Mesenchymal stem cell (in vitro differentiated cells and primary cell): ENCODE data around the gene NECTIN1.

Experiments
- DNase-seq: peaks from one replicate; pipeline ENCODE4 v3.0.0-alpha.2; 2013
- H2AFZ ChIP-seq: one replicate; pipeline ENCODE4 v1.6.1; 2013; ENCODE audit warnings: low read depth, mild to moderate bottlenecking, control low read depth, inconsistent platforms, low read length, moderate library complexity
- H2AK5ac ChIP-seq: 2 replicates; pipeline ENCODE4 v1.6.1; 2013; ENCODE audit warnings: low read length, moderate library complexity, mild to moderate bottlenecking, inconsistent platforms; ENCODE audit not compliant: severe bottlenecking
- H2BK120ac ChIP-seq: one replicate; pipeline ENCODE4 v1.6.1; 2013; ENCODE audit warnings: low read depth, mild to moderate bottlenecking, inconsistent platforms, low read length, moderate library complexity
- H2BK12ac ChIP-seq, 2 experiments: one replicate each; pipeline ENCODE4 v1.6.1; 2013; ENCODE audit warnings: inconsistent platforms in 2 of 2, low read length in 2 of 2, mild to moderate bottlenecking in 2 of 2, moderate library complexity in 2 of 2, control low read depth in 1 of 2
- H2BK15ac ChIP-seq: one replicate; pipeline ENCODE4 v1.6.1; 2013; ENCODE audit warnings: mild to moderate bottlenecking, low read depth, inconsistent platforms; ENCODE audit not compliant: poor library complexity, severe bottlenecking
- H2BK5ac ChIP-seq: 2 replicates; pipeline ENCODE4 v1.6.1; 2013; ENCODE audit warnings: low read depth, mild to moderate bottlenecking, low read length, control low read depth, inconsistent platforms; ENCODE audit not compliant: poor library complexity, severe bottlenecking
- H3K14ac ChIP-seq, 2 experiments: one replicate each; pipeline ENCODE4 v1.6.1; 2013; ENCODE audit warnings: inconsistent platforms in 2 of 2, low read length in 2 of 2, control low read depth in 1 of 2, mild to moderate bottlenecking in 1 of 2, moderate library complexity in 1 of 2
- H3K18ac ChIP-seq, 2 experiments: one replicate each; pipeline ENCODE4 v1.6.1; 2013; ENCODE audit warnings: inconsistent platforms in 2 of 2, low read length in 2 of 2, control low read depth in 1 of 2, low read depth in 1 of 2, mild to moderate bottlenecking in 1 of 2
- H3K23ac ChIP-seq, 2 experiments: one replicate each; pipeline ENCODE4 v1.6.1; 2013; ENCODE audit warnings: inconsistent platforms in 2 of 2, low read length in 2 of 2, mild to moderate bottlenecking in 2 of 2, moderate library complexity in 2 of 2, control low read depth in 1 of 2
- H3K27ac ChIP-seq: 2 replicates; pipeline ENCODE4 v1.5.1; 2013; ENCODE audit warnings: mild to moderate bottlenecking, moderate library complexity, low read length, control low read depth, inconsistent platforms; ENCODE audit not compliant: poor library complexity, severe bottlenecking
- H3K27me3 ChIP-seq, 2 experiments: 2 replicates each; pipeline versions ENCODE4 v1.6.1 to v1.7.0; 2013; ENCODE audit warnings: low read length in 2 of 2, mild to moderate bottlenecking in 2 of 2, moderate library complexity in 2 of 2, control low read depth in 1 of 2, inconsistent platforms in 1 of 2; ENCODE audit not compliant: control insufficient read depth in 1 of 2, insufficient read depth in 1 of 2
- H3K36me3 ChIP-seq, 2 experiments: 2 replicates each; pipeline versions ENCODE4 v1.6.1 to v1.7.0; 2013; ENCODE audit warnings: low read length in 2 of 2, control low read depth in 1 of 2, inconsistent platforms in 1 of 2, low read depth in 1 of 2, mild to moderate bottlenecking in 1 of 2; ENCODE audit not compliant: insufficient read depth in 2 of 2, control insufficient read depth in 1 of 2
- H3K4ac ChIP-seq, 2 experiments: one replicate each; pipeline ENCODE4 v1.6.1; 2013; ENCODE audit warnings: inconsistent platforms in 2 of 2, low read length in 2 of 2, mild to moderate bottlenecking in 2 of 2, moderate library complexity in 2 of 2, control low read depth in 1 of 2, low read depth in 1 of 2
- H3K4me1 ChIP-seq: 2 replicates; pipeline ENCODE4 v1.6.1; 2013; ENCODE audit warnings: low read depth, low read length, control low read depth; ENCODE audit not compliant: control insufficient read depth, insufficient read depth
- H3K4me2 ChIP-seq: 2 replicates; pipeline ENCODE4 v1.6.1; 2013; ENCODE audit warnings: low read length, mild to moderate bottlenecking, inconsistent platforms; ENCODE audit not compliant: poor library complexity, severe bottlenecking
- H3K4me3 ChIP-seq, 2 experiments: 2 replicates each; pipeline versions ENCODE4 v1.5.1 to v1.7.0; 2013; ENCODE audit warnings: low read length in 2 of 2, mild to moderate bottlenecking in 2 of 2, control low read depth in 1 of 2, low read depth in 1 of 2; ENCODE audit not compliant: insufficient read depth in 1 of 2
- H3K79me1 ChIP-seq: replicated peaks from 2 replicates; pipeline ENCODE4 v1.6.1; 2013; ENCODE audit warnings: mild to moderate bottlenecking, control low read depth, low read length, inconsistent platforms; ENCODE audit not compliant: poor library complexity, severe bottlenecking
- H3K9ac ChIP-seq: 2 replicates; pipeline ENCODE4 v1.7.0; 2013; ENCODE audit warnings: mild to moderate bottlenecking, low read length, moderate library complexity
- H3K9me3 ChIP-seq: 2 replicates; pipeline ENCODE4 v1.7.0; 2013; ENCODE audit warnings: mild to moderate bottlenecking, low read length; ENCODE audit not compliant: control insufficient read depth
- H4K8ac ChIP-seq: one replicate; pipeline ENCODE4 v1.6.1; 2013; ENCODE audit warnings: inconsistent platforms, mild to moderate bottlenecking, low read length, moderate library complexity
- H4K91ac ChIP-seq: one replicate; pipeline ENCODE4 v1.6.1; 2013; ENCODE audit warnings: mild to moderate bottlenecking, low read length, inconsistent platforms
- WGBS: methylation state at CpG from one replicate; pipeline ENCODE4 v1.1.7; 2013; ENCODE audit warnings: mixed read lengths; 5-methylcytosine and 5-hydroxymethylcytosine counted together

NECTIN1 gene

DNA sequence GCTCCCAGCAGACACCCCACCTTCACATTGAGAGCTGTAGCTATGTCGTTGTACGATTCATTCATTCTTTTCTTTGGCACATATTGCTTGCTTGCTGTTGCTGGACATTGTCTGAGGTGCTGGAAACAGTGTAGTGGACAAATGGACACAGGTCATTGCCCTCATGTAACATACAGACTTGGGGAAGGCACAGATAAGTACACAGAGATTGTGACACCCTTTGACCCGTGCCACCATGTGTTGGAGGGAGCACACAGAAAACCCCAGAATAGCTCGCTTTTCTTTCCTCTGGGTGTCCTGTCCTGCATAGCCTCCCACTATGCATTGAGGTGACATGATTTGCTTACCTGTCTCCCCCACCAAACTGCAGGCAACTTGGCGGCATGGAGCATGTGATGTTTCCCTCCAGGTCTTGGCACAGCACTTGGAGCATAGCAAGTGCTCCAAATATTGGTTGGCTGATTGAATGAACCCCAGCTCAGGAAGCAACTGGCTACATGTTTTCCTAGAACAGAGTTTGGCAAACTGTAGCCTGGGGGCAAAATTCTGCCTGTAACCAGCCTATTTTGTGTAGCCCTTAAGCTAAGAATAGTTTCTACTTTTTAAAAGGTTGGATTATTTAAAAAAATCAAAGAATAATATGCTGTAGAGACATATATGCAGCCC is 30.9 kb upstream of the NECTIN1 start:
- Histone ChIP-seq H3K36me3 (no peaks in the 10 kb centered on the region), H3K18ac (no peak overlapping the region), H3K4me3 (peak overlapping the region in 1 of 2 experiments; percentile 39), H2AFZ (no peak overlapping the region), H2BK15ac (no peak overlapping the region), H2BK120ac (no peak overlapping the region), H4K8ac (no peak overlapping the region), H3K9ac (no peak overlapping the region), H2AK5ac (no peak overlapping the region), H2BK12ac (no peak overlapping the region), H3K79me1 (no peaks in the 10 kb centered on the region), H3K4ac (no peak overlapping the region), H3K27me3 (peaks cover 38 to 42% of the 10 kb centered on the region in 2 experiments), H3K4me2 (no peak overlapping the region), H3K14ac (no peak overlapping the region), H3K27ac (no peak overlapping the region), H4K91ac (no peak overlapping the region), H3K4me1 (peaks cover 8% of the 10 kb centered on the region), H3K23ac (no peak overlapping the region), H2BK5ac (no peak overlapping the region), H3K9me3 (no peaks in the 10 kb centered on the region)
- WGBS = 87% methylated on average over 5 of the region's 5 CpGs
- no peak for DNase-seq

GRCh38 chr11:119759324-119759723 is 30.3 kb upstream of the NECTIN1 start:
- Histone ChIP-seq H3K4me2 (no peak overlapping the region), H3K4me1 (peaks cover 6% of the 10 kb centered on the region), H3K27ac (no peak overlapping the region), H4K8ac (no peak overlapping the region), H2BK12ac (no peak overlapping the region), H3K4ac (no peak overlapping the region), H2AFZ (no peak overlapping the region), H4K91ac (no peak overlapping the region), H3K36me3 (no peaks in the 10 kb centered on the region), H2BK120ac (no peak overlapping the region), H3K18ac (no peak overlapping the region), H2BK15ac (peak overlapping the region; percentile 41), H2BK5ac (no peak overlapping the region), H2AK5ac (no peak overlapping the region), H3K4me3 (peak overlapping the region in 1 of 2 experiments; percentile 39), H3K9me3 (no peaks in the 10 kb centered on the region), H3K27me3 (peaks cover 44 to 47% of the 10 kb centered on the region in 2 experiments), H3K9ac (no peak overlapping the region), H3K23ac (no peak overlapping the region), H3K79me1 (no peaks in the 10 kb centered on the region), H3K14ac (no peak overlapping the region)
- 64% methylated on average over 7 of the region's 8 CpGs for WGBS
- DNase-seq = peak; percentile 38

DNA sequence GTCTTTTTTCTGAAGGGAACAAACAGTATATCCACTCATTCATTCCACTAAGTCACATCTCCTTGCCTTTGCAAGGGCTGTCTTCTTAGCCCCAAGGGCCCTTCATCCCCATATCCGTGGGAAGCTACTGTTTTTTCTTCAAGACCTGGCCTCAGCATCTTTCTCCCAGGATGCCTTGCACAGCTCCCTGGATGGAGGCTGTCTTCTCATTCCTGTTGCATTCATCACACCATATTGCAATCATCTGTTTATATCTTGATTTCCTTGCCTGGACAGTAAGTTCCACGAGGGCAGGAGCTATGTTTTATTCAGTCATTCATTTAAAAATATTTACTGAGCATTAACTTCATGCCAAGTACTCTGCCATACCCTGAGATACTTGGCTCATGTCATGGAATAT is 29.3 kb upstream of the NECTIN1 start:
- no peak overlapping the region for H4K8ac ChIP-seq
- no peaks in the 10 kb centered on the region for H3K36me3 ChIP-seq
- no peak overlapping the region for H2AFZ ChIP-seq
- no peak overlapping the region for H2BK120ac ChIP-seq
- no peak overlapping the region for H3K27ac ChIP-seq
- no peaks in the 10 kb centered on the region for H3K9me3 ChIP-seq
- peak; percentile 36 for DNase-seq
- H3K79me1 ChIP-seq = no peaks in the 10 kb centered on the region
- peaks cover 51 to 53% of the 10 kb centered on the region in 2 experiments for H3K27me3 ChIP-seq
- no peak overlapping the region for H2BK12ac ChIP-seq
- H3K9ac ChIP-seq = no peak overlapping the region
- no peak overlapping the region for H2BK15ac ChIP-seq
- H3K4me3 ChIP-seq = no peak overlapping the region
- no peak overlapping the region for H4K91ac ChIP-seq
- H2AK5ac ChIP-seq = no peak overlapping the region
- H3K4me1 ChIP-seq = peaks cover 5% of the 10 kb centered on the region
- H3K18ac ChIP-seq = no peak overlapping the region
- H3K4ac ChIP-seq = no peak overlapping the region
- 40% methylated on average over 1 of the region's 2 CpGs for WGBS
- H2BK5ac ChIP-seq = no peak overlapping the region
- no peak overlapping the region for H3K14ac ChIP-seq
- no peak overlapping the region for H3K23ac ChIP-seq
- no peak overlapping the region for H3K4me2 ChIP-seq

DNA sequence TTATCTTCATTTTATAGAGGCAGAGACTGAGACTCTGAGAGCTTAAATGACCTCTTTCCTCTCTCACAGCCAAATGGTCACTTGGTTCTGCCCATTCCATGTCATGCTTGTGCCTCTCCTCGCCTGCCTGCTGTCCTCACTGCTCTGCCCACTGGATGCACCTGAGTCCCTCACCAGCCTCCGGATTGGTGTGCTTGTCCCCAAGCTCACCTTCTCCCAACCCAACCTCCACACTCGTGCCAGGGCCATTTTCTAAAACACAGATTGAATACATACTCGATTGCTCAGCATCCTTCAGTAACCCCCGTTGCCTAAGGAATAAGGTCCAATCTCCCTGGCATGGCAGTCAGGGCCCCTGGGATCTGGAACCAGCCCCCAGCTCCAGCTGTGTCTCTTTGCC is 28.4 kb upstream of the NECTIN1 start:
- Histone ChIP-seq H3K4me1 (peaks cover 2% of the 10 kb centered on the region), H2BK15ac (no peak overlapping the region), H3K23ac (no peak overlapping the region), H3K14ac (no peak overlapping the region), H3K79me1 (no peaks in the 10 kb centered on the region), H4K91ac (no peak overlapping the region), H3K18ac (no peak overlapping the region), H2AK5ac (no peak overlapping the region), H2BK12ac (no peak overlapping the region), H3K9me3 (no peaks in the 10 kb centered on the region), H3K9ac (no peak overlapping the region), H2BK5ac (no peak overlapping the region), H3K4ac (no peak overlapping the region), H4K8ac (no peak overlapping the region), H3K27me3 (peaks cover 49 to 56% of the 10 kb centered on the region in 2 experiments), H3K27ac (no peak overlapping the region), H2AFZ (no peak overlapping the region), H3K4me3 (no peak overlapping the region), H3K4me2 (no peak overlapping the region), H2BK120ac (no peak overlapping the region), H3K36me3 (no peaks in the 10 kb centered on the region)
- 89% methylated on average over 5 of the region's 5 CpGs for WGBS
- DNase-seq = no peak
